Right lung (tissue), 5 donors: Measurements from ENCODE around the gene NDUFB10. TPM values are rescaled to one million over a fixed set of nuclear protein-coding genes. Genes with fewer than 3 reads are reported as not detected.
"Not testable (repeated sequence)": the region's sequence is repeated elsewhere in the genome, so short reads cannot be mapped to it uniquely, and the experiment has no call there.

Experiments
- DNase-seq, 2 donors: peaks; one replicate each; pipeline ENCODE4 v3.0.0-alpha.2; 2013
- polyA plus RNA-seq, 5 donors: library from polyadenylated mRNA; unstranded; fragments of 120-200 nt; gene quantifications; one replicate each; pipeline versions ENCODE4 v1.2.1 to v1.2.3, GENCODE V29; 2013; ENCODE audit warnings: inconsistent platforms in 1 of 5, low replicate concordance in 1 of 5; ENCODE audit not compliant: insufficient read length in 5 of 5, insufficient read depth in 1 of 5

Gene NDUFB10
- polyA plus RNA-seq, 5 donors = 78.0 to 123 (median 87.7) TPM

DNA sequence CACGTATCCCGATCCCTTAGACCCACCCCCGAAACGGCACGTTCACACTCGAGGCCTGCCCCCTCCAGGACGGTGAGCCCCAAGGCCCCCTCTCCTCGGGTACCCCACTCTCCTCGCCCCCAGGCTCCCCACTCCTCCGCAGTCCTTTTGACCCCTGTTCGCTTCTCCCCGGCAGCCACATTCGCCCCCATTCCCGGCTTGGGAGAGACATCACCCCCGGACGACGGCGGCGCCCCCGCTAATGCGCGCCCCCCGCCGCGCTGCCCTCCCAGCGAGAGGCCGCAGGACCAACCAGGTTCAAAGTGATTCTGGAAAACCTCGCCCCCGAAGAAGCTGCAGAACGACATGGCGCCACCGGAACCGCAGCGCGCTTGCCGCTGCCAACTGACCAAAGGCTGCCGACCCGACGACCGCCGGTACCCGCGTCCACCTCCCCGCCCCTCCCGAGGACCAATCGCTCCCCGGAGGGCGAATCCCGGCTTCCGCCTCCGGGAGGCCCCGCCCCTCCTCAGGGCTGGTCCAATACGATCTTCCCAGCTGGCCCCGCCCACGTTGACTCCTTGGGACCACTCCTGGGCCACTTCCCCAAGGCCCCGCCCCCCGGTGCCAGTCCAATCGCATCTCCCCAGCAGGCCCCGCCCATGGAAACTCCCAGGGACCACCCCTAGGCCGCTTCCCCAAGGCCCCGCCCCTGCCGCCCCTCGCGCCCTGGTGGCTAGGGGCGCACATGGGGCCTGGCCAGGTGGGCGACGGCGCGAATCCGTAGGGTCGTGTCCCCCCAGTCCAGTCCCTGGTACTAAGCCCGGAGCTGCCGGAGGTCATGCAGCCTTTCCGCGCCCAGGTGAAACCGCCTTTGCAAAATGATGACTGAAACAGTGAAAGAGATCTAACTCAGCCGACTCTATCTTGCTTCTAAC lies 16.3 kb upstream of the NDUFB10 start, which contains the start of gene MSRB1:
MSRB1 (minus strand) TSS at position 390 of the 917 bp plus-strand sequence; CDS start at position 347, 43 bp downstream.
- DNase-seq = peak; percentile 97

DNA sequence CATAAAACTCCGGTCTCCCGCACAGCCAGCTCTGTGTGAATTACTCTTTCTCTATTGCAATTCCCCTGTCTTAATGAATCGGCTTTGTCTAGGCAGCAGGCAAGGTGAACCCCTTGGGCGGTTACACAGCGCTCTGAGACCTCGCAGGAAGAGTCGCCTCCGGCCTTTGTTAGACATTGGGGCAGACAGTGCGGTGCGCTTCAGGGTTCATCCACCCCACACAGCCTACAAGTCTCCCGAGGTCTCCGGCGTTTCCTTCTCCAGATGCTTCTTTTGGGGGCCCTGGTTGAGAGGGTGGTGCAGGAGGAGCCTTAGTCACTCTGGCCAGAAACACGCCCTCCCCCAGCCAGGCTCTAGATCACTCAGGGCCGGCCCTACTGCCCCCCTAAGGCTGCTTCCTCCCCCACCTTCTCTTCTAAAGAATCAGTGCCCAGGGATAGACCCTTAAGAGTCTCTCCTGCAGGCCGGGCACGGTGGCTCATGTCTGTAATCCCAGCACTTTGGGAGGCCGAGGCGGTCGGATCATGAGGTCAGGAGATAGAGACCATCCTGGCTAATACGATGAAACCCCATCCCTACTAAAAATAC lies 14.6 kb upstream of the NDUFB10 start:
- no peak for DNase-seq

DNA sequence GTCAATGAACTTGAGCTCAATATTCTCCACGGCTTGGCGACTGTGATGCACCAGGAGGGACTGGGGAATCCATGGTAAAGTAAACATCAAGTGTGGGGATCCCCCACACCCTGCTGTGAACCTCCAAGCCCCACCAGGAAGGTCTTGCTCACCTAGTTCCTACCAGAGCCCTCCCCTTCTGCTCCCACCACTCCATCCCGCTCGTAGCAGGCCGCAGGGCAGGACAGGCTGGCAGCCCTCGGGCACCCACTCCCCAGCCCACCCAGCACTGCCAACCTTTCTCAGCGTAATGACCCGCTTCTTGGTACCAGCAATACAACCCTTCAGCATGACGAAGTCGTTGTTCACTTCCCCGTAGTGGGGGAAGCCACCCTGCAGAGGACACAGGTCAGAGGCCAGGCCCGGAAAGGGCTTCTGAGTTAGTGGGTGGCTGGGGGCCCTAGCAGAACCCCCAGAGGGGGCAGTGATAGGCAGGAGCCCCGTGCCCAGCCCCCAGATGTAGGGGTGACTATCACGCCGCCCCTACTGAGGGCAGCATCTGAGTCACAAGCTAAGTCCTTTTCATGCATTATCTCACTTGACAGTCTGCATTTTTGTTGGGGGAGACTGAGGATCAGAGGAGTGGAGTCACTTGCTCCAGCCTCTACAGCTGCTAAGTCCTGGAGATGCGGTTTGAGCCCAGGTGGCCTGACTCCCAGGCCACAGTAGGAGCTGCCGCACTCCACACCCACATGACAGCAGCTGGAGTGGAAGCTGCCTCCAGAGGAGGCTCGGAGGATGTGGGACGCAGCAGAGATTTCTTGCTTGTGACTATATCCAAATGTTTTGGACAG lies 13.6 kb upstream of the NDUFB10 start:
- DNase-seq = no peak

DNA sequence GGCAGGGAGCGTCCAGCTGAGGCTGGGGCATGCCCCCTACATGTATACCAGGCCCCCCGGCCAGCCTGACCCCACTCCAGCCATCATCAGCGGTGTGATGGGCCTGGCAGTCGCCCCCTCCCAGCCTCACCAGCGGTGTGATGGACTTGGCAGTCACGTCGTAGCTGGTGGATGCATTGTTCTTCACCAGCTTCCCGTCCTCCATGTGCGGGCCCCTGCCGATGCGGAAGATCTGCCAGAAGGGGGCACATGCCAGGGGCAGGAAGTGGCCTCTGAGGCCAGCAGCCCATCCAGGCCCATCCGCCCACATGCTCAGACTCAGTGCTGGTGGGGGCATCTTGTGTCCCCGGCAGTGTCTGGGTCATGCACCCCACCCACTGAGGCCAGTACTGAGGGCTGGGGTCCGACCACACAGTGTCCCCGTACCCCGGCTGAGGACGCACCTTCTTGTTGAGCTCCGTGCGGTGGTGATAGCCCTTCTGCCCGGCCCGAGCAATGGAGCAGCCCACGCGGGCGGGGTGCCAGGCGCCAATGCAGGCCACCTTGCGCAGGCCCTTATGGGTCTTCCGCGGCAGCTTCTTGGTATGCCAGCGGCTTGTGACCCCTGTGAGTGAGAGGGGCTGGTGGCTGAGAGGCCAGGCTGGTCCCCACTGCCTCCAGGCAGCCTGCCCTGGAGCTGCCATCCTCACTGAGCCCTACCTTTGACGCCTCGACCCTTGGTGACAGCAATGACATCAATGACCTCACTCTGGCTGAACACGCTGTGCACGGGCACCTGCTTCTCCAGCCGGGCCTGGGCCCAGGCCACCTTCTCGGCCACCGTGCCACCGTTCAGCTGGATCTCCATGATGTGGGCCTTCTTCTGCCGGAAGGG lies 12.6 kb upstream of the NDUFB10 start:
- no peak for DNase-seq

DNA sequence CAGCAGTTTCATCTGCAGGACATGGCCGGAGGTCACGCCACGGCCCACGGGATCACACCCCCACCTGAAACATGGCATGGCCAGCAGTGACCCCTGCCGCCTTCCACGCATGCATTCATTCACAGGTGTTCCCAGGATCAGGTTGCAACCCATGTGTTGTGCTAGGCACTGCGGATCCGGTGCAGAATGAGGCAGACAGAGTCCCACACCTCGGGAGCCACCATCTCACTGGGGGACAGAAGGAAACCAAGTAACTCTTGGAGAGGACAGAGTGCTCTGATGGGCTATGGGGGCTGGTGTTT lies 12.0 kb upstream of the NDUFB10 start:
- no peak for DNase-seq

DNA sequence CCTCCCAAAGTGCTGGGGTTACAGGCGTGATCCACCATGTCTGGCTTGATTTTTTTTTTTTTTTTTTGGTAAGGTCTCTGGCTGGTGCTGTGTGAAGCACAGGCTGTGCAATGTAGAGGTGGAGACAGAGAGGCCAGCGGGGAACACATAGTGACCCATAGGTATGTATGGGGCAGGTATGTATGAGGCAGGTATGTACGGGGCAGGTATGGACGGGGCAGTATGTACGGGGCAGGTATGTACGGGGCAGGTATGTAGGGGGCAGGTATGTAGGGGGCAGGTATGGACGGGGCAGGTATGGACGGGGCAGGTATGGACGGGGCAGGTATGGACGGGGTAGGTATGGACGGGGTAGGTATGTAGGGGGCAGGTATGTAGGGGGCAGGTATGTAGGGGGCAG lies 9.8 kb upstream of the NDUFB10 start:
- DNase-seq = no peak

DNA sequence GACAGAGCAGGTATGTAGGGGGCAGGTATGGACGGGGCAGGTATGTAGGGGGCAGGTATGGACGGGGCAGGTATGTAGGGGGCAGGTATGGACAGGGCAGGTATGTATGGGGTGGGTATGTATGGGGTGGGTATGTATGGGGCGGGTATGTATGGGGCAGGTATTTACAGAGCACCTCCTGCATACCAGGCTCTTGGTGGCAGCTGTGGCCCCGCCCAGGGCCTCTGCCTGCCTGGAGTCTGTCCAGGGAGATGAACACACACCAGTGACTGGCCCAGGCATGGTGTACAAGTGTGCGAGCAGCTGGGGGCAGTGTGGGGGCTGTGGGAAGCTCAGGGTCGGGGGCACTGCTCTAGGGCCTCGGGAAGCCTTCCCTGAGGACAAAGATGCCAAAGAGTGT lies 9.3 kb upstream of the NDUFB10 start:
- no peak for DNase-seq

DNA sequence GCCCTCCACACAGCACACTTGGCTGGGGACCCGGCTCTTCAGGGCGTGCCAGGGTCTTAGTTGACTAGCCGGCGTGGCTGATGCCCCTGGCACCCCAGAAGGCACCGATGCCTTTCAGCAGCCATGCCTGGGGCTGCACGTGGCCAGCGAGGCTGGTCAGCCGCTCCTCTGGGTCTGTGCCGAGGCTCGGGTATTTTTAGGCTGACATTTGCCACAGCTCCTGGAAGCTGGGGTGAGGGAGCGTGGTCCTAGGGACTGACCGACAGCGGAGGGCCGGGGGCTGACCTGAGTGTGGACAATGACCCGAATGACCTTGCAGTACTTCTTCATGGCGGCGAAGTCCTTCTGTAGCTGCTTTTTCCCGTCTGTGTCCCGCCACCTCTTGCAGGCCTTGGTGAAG lies 8.8 kb upstream of the NDUFB10 start:
- no peak for DNase-seq

DNA sequence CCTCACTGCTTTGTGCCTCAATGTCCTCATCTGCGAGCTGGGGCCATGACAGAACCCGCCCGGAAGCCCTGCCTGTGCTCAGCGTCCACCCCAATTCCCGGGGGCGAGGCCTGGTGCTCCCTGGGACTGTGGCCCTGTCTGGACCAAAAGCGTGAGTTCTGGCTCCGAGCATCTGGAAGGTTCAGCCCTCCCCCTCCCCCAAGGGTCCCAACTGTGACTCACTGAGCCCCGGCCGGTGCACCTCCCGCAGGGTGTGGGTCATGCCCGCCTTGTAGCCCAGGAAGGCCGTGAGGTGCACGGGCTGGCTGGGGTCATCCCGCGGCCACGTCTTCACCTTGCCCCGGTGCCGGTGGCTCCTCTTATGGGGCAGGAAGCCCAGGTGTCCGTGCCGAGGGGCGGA lies 5.6 kb upstream of the NDUFB10 start:
- no peak for DNase-seq

DNA sequence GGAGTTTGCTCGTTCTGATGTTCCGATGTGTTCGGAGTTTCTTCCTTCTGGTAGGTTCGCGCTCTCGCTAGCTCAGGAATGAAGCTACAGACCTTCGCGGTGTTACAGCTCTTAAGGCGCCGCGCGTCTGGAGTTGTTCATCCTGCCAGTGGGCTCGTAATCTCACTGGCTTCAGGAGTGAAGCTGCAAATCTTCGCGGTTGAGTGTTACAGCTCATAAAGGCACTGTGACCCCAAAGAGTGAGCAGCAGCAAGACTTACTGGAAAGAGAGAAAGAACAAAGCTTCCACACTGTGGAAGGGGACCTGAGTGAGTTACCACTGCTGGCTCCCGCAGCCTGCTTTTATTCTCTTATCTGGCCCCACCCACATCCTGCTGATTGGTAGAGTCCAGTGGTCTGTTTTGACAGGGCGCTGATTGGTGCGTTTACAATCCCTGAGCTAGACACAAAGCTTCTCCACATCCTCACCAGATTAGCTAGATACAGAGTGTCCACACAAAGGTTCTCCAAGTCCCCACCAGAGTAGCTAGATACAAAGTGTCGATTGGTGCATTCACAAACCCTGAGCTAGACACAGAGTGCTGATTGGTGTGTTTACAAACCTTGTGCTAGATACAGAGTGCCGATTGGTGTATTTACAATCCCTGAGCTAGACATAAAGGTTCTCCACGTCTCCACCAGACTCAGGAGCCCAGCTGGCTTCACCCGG lies 1.8 kb upstream of the NDUFB10 start:
- not testable (repeated sequence) for DNase-seq

DNA sequence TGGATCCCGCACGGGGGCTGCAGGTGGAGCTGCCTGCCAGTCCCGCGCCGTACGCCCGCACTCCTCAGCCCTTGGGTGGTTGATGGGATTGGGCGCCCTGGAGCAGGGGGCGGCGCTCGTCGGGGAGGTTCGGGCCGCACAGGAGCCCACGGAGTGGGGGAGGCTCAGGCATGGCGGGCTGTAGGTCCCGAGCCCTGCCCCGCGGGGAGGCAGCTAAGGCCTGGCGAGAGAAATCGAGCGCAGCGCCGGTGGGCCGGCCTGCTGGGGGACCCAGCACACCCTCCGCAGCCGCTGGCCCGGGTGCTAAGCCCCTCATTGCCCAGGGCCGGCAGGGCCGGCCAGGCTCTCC lies 1.2 kb upstream of the NDUFB10 start:
- DNase-seq = not testable (repeated sequence)

DNA sequence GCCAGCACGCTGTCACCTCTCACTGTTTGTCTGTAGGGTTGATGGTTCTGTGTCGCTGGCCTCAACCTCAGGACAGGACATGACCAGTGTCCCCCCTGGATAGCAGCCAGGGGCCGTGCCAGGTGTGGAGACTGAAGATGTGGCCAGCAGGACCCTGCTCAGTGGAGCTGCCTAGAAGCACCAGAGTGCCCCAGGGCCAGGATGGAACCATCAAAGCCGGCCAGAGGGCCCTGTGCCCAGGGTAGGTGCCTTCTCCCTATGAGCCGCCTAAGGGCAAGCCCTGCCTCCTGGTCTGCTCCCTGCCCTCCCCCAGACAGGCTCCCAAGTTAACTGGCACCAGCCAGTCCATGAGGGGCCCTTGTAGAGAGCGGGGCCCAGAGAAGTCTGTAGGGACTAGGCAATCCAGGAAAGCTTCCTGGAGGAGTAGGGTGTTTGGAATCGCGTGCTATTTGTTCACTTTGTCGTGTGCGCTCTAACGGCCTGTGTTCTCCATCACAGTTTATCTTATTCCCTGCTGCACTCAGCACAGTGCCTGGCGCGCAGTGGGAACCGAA lies 546 bp upstream of the NDUFB10 start:
- no peak for DNase-seq

DNA sequence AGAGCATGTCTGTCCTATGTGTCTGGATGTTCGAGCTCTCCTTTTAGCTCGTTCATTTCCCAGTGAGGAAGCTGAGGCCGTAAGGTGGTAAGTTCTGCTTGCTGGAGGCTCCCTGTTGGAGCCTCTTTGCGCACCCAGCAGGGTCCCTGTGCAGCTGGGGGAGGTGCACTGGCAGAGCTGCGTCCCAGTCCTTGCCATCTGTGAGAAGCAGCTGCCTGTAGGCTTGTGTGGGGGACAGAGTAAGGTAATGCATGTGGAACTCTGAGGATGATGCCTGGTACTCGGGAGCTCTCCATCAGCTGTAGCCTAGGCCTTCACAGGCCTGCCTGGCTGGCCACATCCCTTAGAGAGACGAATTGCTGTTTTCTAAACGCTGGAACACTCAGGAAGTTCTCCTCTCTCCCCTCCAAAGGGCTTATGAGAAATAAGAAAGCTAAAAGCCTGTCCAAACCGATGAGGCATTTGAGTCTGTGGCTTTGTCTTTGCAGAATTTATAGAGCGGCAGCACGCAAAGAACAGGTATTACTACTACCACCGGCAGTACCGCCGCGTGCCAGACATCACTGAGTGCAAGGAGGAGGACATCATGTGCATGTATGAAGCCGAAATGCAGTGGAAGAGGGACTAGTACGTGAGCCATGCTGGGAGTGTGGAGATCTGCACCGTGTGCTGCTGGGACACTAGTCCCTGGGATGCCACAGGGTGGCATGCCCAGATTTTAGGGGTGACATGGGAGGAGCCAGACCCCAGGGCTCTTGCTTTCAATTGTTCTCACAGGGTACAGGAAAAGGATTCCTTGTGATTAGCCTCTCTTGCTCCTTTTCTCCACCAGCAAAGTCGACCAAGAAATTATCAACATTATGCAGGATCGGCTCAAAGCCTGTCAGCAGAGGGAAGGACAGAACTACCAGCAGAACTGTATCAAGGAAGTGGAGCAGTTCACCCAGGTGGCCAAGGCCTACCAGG lies 1.6 kb downstream of the NDUFB10 start:
- no peak for DNase-seq

DNA sequence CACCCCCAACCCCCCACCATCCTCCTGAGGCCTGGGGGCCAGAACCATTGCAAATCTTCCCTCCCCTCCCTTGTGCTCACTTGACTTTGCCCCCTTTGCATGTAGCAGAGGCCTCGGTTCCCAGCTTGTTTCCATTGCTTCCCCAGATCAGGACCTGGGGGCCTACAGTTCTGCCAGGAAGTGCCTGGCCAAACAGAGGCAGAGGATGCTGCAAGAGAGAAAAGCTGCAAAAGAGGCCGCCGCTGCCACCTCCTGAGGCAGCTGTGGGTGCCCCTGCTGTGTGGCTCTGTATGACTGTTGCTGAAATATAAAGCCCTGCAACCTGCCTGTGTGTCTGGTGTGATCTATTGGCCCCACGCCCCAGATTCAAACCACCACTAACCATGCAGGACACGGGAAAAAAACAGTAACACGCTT lies 2.3 kb downstream of the NDUFB10 start:
- no peak for DNase-seq

DNA sequence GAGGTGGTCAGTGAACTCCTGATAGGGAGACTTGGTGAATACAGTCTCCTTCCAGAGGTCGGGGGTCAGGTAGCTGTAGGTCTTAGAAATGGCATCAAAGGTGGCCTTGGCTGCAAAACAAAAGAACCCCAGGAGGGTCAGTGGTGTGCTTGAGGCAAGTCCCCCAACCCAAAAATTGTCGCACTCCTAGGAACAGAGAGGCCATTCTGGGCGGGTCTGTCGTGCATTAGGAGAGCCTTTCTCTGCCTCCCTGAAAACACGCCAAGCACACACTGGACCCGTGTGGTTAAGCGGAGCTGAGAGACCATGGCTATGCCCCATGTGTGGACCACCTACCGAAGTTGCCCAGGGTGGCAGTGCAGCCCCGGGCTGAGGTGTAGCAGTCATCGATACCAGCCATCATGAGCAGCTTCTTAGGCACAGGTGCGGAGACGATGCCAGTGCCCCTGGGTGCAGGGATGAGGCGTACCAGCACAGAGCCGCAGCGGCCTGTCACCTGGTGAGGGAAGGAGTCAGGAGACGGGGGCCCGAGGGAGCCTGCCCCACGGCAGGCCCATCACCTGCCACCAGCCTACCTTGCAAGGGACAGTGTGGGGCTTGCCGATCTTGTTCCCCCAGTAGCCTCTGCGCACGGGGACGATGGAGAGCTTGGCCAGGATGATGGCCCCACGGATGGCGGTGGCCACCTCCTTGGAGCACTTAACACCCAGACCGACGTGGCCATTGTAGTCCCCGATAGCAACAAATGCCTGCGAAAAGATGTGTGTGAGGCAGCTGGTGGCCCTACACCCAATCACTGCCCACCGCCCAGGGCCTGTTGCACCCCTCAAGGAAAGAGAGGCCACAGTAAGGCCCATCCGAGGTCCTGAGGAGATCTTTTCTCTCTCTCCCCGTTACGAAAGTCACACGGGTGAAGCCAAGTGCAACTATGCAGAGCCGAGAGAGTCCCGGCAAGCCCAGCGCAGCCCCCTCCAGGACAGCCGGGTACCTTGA lies 3.1 kb downstream of the NDUFB10 start:
- not testable (repeated sequence) for DNase-seq

DNA sequence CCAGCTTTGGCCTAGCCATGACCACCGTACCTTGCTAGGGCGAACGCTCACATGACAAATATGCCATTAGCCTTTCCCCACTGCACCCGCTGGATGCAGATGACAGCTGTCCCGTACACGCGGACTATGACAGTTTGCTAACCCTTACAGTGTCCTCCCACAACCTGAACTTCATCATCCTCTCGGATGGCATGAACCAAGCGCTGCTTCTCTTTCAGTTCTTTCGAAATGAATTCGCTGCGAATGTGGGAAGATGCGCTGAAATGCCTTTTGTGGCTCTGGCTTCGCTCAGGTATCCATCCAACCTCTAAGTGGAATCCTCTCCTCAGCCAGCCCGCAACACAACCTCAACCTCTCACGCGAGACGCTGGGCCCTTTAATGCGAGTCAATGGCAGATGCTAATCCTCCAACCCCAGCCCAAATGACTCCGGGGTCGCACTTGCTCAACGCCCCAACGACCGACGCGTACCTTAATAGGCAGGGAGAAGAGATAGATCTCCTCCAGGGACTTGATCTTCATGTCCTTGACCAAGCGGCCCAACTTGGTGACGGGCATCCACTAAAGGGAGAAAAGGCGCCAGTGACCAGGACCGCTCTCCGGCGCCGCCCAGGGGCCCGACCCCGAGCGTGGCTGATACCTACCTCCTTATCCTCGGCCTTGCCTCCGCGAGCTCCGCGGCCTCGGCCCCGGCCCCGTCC lies 4.6 kb downstream of the NDUFB10 start:
- peak in 1 of 2 donors; percentile 27 for DNase-seq
